ENCODE results near the gene RNF141. TPM values are rescaled to one million over a fixed set of nuclear protein-coding genes. Genes with fewer than 3 reads are reported as not detected.

Gene RNF141, protein sequence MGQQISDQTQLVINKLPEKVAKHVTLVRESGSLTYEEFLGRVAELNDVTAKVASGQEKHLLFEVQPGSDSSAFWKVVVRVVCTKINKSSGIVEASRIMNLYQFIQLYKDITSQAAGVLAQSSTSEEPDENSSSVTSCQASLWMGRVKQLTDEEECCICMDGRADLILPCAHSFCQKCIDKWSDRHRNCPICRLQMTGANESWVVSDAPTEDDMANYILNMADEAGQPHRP
- total RNA-seq (2014; rRNA removed; shearing (Covaris generic)) = 29.8 and 39.5 TPM in 2 replicates

DNA sequence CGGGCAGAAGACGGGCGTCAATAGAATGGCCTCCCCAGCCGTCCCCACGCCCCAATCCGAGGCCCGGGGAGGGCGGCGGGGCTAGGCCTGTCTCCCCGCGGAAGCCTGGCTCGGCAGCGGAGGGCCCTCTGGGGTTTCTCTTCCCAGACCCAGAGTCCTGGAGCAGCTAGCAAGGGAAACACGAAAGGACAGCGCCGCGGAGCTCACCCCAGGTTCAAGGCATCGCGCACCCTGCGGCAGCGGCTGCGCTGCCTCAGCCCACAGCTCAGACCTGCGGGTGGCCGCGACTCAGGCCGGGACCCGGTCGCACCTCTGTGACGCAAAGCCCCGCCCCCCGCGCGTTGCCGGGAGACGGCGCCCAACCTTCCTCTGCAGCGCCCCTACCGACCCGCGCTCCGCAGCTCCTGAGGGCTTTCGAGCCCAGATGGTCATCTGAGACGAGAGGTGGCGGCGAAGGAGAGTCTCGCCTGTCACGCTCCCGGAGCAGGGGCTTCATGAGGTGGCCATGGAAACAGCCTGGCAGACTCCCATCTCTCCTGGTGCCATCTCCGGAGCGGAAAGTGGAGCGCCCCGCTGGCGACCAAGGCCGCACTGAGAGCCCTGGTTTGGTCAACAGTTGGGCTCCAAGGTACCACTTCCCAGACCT, at the start of gene RNF141:
Gene RNF141, minus strand, starts transcription at position 273 of the 646 bp plus-strand sequence. CDS start 7,029 bp downstream, outside the sequence.
- peak; percentile 94 for DNase-seq (ENCODE audit: low spot score)

DNA sequence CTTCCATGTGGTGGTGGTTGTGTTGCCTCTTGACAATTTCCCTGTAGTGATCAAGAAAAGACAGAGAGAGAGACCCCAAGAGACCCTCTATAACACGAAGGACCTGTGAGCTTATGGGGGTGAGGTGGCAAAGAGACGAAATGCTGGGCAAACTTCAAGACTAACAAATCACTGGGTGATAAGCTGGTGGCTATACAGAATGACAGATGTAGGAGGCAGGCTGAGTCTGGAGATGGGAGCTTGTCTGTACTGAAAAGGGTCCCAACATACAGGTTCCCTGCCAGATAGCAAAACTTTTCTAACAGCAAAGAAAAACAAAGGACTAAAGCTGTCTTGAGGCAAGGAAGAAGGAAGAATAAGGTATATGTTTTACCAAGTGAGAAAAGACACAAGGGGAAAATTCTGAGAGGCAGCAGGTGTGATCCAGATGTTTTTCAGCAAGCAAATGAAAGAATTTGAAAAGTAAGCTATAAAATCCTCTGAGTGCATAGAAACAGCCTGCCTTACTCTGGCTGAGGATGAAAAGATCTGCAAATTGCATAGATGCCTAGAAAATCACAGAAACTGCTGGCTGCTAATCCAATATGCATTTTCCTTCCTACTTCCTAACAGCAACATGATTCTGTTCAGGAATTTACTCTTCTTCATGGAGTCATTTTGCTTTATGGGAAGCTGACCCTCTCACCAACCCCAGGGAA, 49.4 kb upstream of the RNF141 start:
- DNase-seq (ENCODE audit: low spot score) = no peak

DNA sequence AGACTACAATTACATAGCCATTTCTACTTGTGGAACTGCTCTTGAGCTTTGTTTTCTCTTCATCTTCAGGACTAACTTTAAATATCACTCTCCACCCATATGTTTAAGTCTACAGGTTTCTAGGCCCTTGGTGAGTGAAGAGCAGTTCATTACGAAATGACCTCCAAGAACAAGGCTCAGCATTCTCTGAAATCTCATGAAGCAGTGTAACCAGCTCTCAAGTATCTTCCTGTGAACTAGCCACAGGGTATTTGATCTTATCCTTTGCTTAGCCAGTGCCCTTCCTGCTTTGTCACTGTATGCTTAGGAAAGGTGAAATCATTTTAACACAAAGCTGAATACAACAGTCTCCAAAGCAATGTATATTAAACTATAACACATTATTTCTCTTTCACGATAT, 47.9 kb upstream of the RNF141 start:
- no peak for DNase-seq (ENCODE audit: low spot score)

DNA sequence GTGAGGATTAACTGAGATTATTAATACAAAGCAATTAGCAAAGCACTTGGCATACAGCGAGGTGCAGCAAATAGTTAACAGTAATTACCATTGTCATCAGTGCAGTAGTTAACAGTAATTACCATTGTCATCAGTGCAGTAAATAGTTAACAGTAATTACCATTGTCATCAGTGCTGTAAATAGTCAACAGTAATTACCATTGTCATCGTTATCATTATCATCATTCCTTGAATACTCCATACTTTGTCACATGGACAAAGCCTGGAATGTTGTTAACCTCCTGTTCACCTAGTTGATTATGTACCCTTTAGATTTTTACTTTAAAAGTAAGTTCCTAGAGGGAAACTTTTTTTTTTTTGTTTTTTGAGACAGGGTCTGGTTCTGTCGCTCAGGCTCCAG, 47.0 kb upstream of the RNF141 start:
- no peak for DNase-seq (ENCODE audit: low spot score)

DNA sequence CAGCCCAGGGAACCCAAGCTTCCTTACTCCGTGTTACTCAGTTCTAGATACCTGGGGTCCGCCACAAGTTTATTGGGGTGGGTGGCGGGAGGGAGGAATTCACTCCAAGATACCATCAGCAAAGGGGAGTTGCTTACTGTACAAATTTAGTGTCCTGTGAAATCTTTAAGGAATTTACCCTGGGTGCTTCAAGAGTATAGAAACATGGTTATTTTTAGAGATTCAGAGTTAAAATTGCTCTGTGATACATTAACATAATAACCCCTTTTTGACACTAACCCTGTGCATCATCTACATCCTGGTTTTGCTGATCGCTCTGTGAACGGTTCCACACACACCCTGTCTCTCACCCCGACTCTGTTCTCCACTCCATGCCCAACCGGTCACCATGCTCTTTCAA, 46.4 kb upstream of the RNF141 start:
- no peak for DNase-seq (ENCODE audit: low spot score)

DNA sequence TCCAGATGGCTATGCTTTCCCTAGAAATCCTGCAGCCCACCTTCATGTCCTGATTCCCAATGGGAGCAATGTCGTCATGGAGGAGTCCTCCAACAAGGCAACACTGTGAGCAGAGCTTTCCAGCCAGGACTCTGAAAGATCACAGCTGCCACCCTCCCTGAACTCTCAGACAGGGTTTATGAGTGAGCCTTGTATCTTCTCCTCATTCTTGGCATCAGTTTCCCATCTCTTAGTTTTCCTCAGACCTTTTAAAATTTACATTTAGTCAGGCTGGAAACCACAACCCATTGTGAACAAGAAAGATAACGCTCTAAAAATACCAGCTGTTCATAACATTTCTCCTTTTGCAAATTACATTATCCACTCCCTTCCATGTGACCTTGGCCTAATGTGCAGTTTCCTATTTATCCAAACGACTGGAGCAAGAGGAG, 43.1 kb upstream of the RNF141 start:
- DNase-seq (ENCODE audit: low spot score) = no peak

DNA sequence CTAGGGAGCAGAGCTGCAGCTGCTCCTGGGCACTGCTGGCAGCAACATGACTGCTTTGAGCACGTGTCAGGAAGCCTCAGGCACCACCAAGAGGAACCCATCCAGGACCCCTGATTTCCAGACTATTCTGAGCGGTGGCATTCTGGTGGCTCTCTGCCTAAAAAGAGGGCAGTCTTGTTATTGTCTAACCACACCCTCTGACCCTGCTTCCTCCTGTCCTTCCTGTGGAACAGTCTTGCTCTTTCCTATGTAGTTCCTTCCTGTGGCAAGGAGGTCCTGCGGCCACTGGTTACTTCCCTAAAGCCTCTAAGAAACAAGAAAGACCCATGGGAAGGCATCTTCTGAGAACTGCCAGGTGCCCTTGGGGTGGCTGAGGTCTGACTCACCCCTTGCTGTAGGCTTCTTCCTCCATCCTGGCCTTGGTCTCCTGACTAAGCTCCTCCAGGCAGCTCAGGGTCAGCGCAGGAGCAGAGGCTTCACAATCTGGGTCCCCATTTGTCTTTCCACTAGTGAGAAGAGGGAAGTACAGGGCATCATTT, 40.6 kb upstream of the RNF141 start:
- DNase-seq (ENCODE audit: low spot score) = no peak

DNA sequence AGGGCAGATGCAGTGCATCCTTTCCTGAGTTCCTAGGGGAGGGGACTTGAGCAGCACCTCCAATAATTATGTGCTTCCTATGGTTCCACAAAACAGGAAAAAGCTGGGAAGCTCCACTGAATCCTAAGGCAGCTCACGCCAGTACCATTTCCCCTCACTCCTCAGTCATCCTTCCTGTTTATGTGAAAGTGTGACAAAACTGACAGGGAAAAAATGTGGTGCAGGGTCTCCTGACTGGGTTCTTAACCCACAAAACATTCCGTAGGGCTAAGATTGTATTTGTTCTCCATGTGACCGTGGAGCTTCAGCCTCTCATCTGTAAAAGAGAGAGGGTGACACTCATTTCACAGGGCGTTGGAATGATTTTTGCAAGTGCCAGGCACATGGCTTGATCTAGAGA, 39.6 kb upstream of the RNF141 start:
- DNase-seq (ENCODE audit: low spot score) = no peak

DNA sequence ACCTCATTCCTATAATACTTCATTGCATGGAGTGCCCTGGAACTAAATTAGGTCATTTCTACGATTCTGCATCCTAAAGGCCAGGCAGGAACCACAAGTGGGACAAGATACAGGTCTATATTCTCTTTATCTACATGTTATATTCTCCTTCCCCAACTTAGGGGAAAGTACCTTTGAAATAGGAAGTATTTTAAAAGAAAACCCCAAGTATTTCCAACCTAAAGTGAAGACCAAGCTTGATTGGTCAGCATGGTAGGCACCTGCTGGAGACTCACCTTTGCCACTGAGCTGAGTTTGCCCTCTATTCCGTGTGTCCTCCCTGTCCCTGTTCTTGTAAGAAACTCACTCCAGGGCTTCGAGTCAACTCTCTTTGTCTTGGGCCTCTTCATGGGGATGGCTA, 38.7 kb upstream of the RNF141 start:
- DNase-seq (ENCODE audit: low spot score) = no peak

DNA sequence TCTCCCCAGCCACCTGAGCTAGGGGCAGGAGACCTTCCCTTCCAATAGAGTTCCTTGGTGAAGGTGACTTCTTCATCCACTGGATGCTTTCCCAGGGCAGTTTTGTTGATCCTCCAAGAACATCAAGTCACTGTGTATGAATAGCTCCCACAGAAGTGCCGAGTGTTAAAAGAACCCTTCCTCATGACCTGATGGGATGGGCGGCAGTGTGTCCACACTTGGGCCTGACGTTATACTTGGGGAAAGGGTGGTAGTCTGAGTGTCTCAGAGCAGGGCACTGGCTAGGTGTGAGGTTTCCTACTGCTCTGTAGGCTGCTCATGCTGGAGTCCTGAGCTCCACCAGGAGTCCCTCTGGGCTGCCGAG, 35.0 kb upstream of the RNF141 start:
- DNase-seq (ENCODE audit: low spot score) = no peak

DNA sequence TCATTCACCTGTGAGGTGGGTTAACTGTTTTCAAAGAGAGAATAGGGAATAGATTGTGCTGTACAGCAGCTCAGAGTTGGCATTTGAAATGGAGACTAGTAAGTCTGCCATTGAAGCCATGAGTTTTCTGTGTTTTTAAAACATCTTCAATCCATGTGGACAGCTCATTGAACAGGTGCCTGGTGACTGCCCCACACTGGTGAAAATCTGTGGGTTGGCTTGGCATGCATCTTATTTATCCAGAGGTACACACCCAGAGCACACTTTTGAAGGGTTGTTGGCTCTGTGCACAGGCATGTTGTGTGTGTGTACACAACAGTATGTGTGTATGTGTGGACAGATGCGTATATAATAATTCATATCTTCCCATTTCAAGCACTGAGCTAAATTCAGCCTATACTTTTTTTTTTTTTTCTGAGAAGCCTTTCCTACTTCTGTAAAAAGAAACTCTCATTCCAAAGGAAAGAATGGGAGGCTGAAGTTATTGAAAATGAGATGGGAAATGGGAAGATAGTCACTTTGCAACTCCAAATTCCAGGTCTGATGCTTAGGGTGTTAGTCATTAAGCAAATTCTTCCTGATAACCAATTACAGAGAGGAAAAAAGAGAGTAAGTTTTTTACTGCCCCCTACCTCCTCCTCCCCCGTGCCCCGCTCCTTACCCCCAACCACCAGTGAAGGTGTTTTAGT, 34.5 kb upstream of the RNF141 start:
- DNase-seq (ENCODE audit: low spot score) = no peak

DNA sequence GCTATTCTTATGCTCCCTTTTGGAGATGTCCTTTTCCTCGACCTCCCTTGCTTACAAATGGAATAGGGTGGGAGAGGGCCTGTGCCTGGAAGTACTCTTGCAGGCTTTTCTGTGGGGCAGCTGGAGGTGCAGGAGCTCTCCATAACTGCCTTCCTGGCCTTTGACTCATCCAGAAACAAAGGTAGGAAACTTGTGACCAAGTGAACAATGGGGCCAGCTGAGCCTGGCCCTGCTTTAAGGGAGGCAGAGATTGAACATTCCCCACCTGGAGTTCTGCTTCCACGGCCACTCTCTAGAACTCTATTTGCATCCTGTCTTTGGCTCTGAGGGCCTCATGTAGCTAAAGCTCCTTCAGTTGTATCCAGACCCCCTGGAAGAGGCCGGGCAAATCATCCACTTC, 32.6 kb upstream of the RNF141 start:
- DNase-seq (ENCODE audit: low spot score) = no peak

DNA sequence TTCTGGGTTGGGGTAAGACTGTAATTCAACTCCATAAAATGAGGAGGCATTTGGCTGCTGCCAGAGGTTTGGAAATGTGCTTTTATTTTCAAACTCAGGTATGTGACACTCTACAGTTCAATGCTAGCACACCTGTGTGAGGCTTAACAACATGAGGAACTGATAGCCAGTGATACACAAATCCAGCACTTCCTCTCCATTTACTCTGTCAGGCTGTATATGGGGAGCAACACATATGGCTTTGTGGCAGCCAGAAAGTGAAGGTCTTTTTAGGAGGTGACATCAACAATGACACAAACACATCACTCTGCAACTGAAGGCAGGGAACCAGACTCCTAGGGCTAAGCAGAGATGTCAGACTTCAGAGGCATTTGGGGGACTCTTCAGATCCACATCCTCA, 32.0 kb upstream of the RNF141 start:
- no peak for DNase-seq (ENCODE audit: low spot score)

DNA sequence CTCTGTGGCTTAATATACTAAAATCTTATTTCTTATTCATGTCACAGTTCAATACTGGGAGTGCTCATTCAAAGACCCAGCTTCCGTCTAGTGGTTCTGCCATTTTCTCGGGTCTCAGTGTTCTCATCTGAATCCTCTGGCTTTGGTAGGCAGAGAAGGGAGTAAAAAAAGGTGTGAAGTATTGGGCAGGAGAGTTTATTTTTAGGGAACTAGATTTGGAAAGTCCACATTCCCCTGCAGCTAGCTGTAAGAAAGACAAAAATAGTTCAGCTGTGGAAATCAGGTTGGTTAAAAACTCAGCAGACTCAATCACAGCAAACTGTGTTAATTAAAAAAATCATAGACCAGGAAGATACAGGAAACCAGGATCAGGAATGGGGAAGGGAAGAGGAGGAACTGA, 31.5 kb upstream of the RNF141 start:
- no peak for DNase-seq (ENCODE audit: low spot score)

DNA sequence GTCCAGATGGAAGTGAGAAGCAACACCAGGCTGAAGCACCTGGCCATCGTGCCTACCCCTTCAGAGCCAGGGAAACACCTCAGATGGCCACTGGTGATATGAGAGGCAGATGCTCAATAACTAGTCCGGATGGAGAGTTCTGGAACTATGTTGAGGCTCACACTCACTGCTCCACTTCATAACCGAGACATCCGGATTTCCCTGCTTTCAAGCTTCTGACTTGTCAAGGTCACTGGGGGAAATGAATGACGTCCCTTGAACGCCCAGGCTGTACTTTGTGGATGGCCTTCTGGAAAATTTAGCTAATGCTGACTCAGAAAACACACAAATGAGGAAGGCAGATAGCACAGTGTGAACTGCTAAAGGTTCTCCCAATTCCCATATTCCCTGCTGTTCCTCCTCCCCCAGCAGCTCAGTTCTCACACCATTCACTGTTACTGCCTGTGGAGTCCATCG, 27.5 kb upstream of the RNF141 start, which contains the start of gene LYVE1:
Gene LYVE1, minus strand, starts transcription at position 180 of the 456 bp plus-strand sequence. Its CDS starts 133 bp downstream, at position 47.
- no peak for DNase-seq (ENCODE audit: low spot score)

DNA sequence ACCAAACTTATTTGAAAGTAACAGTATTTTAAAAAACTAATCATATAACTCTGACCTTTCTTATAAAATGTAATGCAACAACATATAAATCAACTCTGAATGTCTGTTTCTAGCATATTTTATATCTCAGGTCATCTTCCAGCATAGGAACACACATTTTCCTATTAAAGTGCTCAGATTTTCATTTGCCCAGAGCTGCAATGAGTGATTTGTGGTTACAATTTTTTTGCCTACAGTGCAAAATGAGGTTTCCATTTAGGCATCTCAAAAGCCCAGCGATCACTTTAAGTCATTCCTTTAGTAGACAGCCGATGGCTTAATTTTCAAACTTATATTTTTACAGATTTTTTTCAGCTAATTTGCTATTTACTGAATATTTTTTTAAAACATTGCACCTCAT, 26.5 kb upstream of the RNF141 start:
- DNase-seq (ENCODE audit: low spot score) = no peak

DNA sequence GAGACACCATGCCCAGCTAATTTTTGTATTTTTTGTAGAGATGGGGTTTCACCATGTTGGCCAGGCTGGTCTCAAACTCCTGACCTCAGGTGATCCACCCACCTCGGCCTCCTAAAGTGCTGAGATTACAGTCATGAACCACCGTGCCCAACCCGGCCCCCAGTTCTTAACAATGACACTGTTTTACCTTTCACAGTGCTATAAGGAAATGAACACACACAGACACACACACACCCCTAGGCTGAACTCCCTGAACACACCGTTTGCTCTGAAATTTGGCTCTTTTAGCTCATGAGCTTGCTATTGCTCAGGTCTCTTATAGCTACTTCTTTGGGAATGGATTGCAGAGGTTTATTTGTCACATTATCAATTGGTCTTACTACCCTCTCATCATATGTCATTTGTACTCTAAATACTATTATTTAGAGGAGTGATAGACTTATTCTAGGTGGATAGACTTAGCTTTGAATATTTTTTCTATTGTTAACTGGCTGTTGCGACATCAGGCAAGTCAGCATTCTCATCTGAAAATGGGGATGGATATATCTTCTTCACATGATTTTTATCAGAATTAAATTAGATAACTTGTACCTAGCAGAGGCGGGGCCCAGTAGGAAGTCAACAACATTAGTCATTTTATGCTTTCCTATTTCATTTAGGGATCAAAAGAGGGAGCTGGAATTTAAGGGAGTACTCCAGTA, 25.4 kb upstream of the RNF141 start:
- DNase-seq (ENCODE audit: low spot score) = no peak

DNA sequence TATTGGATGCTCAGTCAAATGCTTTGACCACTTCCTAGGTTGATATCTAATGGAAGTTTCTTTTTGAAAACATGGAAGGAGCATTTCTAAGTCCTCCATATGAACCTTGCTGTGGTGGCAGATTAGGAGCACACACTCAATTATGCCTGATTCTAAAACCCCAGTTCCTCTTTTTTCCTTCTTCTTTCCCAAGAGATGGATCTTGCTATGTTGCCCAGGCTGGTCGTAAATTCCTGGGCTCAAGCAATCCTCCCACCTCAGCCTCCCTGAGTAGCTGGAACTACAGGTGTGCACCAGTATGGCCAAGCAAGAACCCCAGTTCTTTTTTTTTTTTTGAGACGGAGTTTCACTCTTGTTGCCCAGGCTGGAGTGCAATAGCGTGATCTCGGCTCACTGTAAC, 24.5 kb upstream of the RNF141 start:
- DNase-seq (ENCODE audit: low spot score) = no peak

DNA sequence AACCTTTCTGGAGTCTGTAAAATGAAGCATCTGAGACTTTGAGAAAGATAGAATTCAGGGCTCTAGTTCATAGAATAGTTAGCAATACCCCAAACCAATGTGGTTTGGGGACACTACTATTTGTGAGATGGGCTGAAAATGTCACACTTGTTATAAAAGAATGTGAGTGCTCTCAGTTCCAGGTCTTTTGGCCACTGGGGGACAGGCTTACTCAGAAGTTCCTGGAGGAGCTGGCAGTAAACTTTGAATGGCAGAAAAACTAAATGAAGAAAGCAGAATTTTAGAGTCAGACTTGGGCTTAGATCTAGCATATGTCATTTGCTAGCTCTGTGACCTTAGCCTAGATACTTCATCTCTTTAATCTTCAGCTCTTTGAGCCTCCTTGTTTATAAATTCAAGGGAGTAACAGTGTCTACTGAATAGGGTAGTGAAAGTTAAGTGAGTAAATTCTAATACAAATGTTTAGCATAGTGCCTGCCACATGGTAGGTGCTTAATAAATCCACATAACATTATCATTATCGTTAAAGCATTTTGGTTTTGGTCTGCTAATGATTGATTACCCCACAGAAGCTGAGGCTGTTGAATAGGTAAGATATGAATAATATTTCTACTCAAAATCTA, 23.8 kb upstream of the RNF141 start:
- DNase-seq (ENCODE audit: low spot score) = no peak

DNA sequence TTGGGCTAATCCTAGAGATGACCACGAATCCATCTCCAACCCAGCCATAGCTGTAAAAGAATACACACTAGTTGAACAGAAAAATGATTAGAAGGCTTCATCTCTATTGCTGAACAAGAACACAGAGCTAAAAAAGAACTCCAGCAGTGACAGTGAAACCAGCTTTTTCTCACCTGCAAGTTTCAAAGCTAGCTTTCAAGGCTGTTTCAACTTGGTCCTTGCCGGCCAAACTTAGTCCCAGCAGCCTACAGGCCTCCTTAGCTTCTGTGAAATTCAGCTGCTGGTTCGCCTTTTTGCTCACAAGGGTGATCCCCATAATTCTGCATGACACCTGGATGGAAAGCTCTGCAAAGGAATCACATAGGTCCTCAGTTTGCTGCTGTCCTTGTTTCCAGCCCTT, 23.0 kb upstream of the RNF141 start:
- DNase-seq (ENCODE audit: low spot score) = no peak

DNA sequence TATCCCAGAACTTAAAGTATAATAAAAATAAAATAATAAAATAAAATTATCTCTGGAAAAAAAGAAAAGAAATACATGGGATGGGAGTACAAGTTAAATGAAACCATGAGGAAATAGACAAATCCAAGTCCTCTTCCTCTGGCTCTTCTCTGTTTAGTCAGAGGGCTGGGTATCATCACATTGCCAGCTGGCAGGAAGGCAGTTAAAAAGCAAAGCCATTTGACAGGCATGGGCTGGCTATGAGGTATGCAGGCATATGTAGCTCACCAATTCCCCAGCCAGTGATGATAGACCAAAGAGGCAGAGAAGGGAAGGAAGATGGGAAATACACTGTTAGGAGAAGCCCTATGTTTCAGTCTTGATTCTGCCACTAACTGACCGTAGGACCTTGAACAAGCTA, 21.0 kb upstream of the RNF141 start:
- no peak for DNase-seq (ENCODE audit: low spot score)

Data from H4 (cell line).